ENCODE measurements around the gene NRG3.

The NRG3 gene

DNA sequence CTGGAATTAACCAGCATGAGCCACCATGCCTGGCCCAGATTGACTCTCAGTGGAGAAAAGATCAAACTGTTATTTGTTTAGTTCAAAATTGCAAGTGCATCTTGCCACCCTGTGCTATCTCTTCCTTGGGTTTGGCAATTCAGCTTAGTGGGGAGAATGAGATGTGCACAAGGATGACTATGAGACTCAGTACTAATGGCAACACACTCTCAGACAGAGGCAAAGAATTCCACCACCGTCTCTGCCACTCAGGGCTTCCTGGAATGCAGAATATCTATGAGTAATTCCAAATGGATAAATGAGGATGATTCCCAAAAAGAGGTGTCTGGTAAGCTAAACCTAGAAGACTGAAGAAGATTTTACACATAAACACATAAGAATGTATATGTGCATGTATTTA lies 525.8 kb downstream of the NRG3 start:
- no peak overlapping the region for H3K4me3 ChIP-seq (ENCODE audit: low read depth, low read length)
- TF ChIP-seq, protein P1, sequence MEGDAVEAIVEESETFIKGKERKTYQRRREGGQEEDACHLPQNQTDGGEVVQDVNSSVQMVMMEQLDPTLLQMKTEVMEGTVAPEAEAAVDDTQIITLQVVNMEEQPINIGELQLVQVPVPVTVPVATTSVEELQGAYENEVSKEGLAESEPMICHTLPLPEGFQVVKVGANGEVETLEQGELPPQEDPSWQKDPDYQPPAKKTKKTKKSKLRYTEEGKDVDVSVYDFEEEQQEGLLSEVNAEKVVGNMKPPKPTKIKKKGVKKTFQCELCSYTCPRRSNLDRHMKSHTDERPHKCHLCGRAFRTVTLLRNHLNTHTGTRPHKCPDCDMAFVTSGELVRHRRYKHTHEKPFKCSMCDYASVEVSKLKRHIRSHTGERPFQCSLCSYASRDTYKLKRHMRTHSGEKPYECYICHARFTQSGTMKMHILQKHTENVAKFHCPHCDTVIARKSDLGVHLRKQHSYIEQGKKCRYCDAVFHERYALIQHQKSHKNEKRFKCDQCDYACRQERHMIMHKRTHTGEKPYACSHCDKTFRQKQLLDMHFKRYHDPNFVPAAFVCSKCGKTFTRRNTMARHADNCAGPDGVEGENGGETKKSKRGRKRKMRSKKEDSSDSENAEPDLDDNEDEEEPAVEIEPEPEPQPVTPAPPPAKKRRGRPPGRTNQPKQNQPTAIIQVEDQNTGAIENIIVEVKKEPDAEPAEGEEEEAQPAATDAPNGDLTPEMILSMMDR (IDR thresholded peaks at IDR 0.05; ENCODE audit: low read depth, low read length, missing control alignments) = no peak
- no peak for DNase-seq (ENCODE audit: low read depth)

DNA sequence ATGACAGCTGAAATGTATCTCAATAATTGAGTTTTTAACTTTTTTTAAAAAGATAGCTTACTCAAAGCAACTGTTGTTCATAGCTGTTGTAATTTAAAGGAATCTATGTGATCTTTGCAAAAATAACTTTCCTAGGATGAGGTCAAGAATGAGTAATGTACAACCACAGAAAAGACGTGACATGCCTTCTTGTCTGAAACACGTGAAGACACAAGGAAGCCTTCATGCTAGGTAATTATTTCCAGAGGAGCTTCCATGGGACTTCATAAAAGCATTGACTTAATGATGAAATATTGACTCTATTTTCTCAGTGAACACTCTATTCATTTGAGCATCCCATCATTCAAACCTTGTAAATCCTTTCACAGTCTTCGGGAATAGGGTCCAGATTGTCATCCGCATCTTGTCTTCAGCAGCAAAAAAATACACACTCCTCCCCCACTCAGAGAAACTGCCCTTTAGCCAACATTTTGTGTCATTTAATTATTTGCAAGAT lies 528.0 kb downstream of the NRG3 start:
- DNase-seq (ENCODE audit: low read depth) = no peak
- H3K4me3 ChIP-seq (ENCODE audit: low read depth, low read length) = no peak overlapping the region
- TF ChIP-seq, protein P1 (IDR thresholded peaks at IDR 0.05; ENCODE audit: low read depth, low read length, missing control alignments) = no peak

DNA sequence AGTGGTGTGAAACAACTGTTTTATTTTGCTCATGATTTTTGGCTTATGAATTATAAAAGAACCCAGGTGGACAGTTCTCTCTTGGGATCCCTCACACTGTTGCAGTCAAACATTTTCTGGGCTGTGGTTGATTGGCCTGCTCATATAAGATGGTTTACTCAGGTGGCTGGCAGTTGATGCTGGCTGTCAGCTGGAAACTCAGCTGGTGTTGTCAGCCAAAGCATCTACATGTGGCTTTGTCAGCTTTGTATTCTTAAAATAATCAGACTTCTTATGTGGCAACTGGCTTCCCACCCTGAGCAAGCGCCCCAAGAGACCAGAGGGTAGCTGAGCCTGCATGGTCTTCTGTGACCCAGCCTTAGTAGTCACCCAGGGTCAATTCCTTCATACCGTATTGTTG lies 534.7 kb downstream of the NRG3 start:
- DNase-seq (ENCODE audit: low read depth) = no peak
- no peak overlapping the region for H3K4me3 ChIP-seq (ENCODE audit: low read depth, low read length)
- TF ChIP-seq, protein P1 (IDR thresholded peaks at IDR 0.05; ENCODE audit: low read depth, low read length, missing control alignments) = no peak

DNA sequence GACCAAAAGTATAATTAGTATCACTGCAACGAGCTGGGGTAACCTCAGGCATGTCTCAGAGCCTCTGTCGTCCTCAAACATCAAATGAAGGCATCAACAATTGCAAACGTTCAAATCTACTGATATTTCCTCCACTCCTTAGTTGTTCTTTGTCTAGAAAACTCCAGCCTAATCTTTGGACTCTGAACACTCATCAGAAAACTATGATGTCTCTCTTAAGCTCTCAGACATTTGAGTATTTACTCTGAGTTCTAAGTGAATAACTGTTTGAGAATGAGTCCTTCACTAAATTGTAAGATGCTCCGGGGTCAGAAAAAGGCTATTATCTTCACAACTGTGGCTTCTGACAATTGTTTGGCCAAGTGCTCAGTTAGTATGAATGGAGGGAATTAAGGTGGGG lies 536.4 kb downstream of the NRG3 start:
- no peak overlapping the region for H3K4me3 ChIP-seq (ENCODE audit: low read depth, low read length)
- TF ChIP-seq, protein P1 (IDR thresholded peaks at IDR 0.05; ENCODE audit: low read depth, low read length, missing control alignments) = no peak
- DNase-seq (ENCODE audit: low read depth) = no peak

DNA sequence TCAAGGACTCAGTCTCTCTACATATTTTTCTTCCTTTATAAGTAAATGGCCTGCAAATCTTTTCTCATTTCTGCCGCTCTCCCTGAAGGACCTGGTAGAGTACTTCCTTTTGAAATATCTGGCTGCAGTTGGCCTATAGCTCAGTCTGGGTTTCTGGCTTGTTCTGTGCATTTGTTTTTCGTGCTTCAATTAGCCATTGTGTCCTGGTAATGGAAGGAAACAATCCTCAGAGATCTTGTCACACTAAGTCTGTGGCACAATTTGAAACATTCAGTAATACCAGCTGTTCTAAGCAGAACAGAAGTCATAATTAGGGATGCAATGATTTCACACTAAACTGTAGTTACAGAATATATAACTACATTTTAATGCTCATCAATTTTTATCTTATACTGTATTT lies 545.0 kb downstream of the NRG3 start:
- no peak overlapping the region for H3K4me3 ChIP-seq (ENCODE audit: low read depth, low read length)
- no peak for DNase-seq (ENCODE audit: low read depth)
- TF ChIP-seq, protein P1 (IDR thresholded peaks at IDR 0.05; ENCODE audit: low read depth, low read length, missing control alignments) = no peak

DNA sequence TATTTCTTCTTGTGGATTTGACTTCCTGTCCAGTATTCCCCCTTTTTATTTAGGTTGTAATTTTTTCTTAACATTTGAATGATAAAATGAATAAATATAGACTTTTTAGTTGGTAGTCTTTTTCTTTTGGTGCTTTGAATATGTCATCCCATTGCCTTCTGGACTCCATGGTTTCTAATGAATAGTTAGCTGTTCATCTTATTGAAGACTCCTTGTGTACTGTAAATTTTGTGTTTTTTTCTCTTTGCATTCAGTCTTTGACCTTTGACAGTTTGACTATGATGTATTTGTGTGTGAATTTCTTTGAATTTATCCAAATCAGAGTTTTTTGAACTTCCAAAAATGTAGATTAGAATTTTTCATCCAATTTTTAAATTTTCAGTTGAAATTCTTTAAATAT lies 554.3 kb downstream of the NRG3 start:
- H3K4me3 ChIP-seq (ENCODE audit: low read depth, low read length) = no peak overlapping the region
- TF ChIP-seq, protein P1 (IDR thresholded peaks at IDR 0.05; ENCODE audit: low read depth, low read length, missing control alignments) = no peak
- no peak for DNase-seq (ENCODE audit: low read depth)

DNA sequence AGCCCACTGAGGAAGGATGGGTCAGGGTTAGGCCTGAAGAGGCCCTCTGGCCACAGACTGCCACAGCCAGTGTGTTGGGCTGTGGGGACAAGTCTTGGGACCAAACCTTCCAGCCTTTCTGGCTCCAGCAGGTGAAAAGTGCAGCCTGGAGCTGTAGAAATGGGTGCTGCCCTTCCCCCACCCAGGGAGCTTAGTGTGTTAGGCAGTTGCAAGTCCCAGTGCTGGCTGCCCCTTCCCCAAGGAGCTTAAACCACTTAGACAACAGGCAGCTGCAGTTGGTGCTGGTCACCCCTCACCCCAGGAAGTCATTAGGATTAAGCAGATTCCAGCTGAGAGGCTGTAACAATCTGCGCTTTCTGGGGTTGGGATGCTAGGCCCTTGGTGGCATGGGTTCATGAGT lies 563.3 kb downstream of the NRG3 start:
- DNase-seq (ENCODE audit: low read depth) = no peak
- H3K4me3 ChIP-seq (ENCODE audit: low read depth, low read length) = no peak overlapping the region
- TF ChIP-seq, protein P1 (IDR thresholded peaks at IDR 0.05; ENCODE audit: low read depth, low read length, missing control alignments) = no peak

Measured in GM12864 (cell line).